K562 (cell line): ENCODE data around the gene FIGNL1. TPM values are rescaled to one million over a fixed set of nuclear protein-coding genes. Genes with fewer than 3 reads are reported as not detected.

ENCODE experiments used
- ATAC-seq: fragments of 200-7000 bp; cut with Tn5 transposase; 3 replicates; pipeline ENCODE4 v1.9.1; 2020; ENCODE audit warnings: moderate library complexity
- BruUV-seq: library from RNA; stranded (reverse); fragments of 400-500 nt; replicated peaks from 2 replicates; lab custom pipeline; 2021; lab: Mats Ljungman, UMichigan
- CTCF ChIA-PET: fragments of 300-600 bp; formaldehyde crosslinking; extraction: SDS; loops from one replicate; lab custom pipeline; 2021; ENCODE audit warnings: low intra/inter-chr PET ratio; lab: Yijun Ruan, JAX
- POLR2A ChIA-PET: fragments of 300-600, 350-650 bp; sonication (Branson Sonifier 250); formaldehyde crosslinking; extraction: SDS; loops from one replicate; lab custom pipeline; 2021; ENCODE audit warnings: antibody characterized with exemption, inconsistent platforms; lab: Yijun Ruan, JAX
- DNase-seq, 4 experiments: peaks; one replicate each; pipeline versions ENCODE4 v3.0.0 to v3.0.0-alpha.2; 2011 to 2018; ENCODE audit warnings: low spot score in 3 of 4, mixed read lengths in 3 of 4; ENCODE audit errors: extremely low read depth in 1 of 4
- FAIRE-seq: peaks from 2 replicates; lab custom pipeline; 2011; peaks lifted over from hg19 to GRCh38; lab: Jason Lieb, UNC
- H2AFZ ChIP-seq: 2 replicates; pipeline ENCODE4 v1.6.0; 2011; ENCODE audit warnings: low read depth, low read length, control low read depth, inconsistent platforms
- H3K27ac ChIP-seq: fragments of 200-600 bp; 3 replicates; pipeline ENCODE4 v1.8.0; 2011; ENCODE audit warnings: low read depth, mild to moderate bottlenecking, control low read depth, inconsistent platforms, low read length, moderate library complexity, mixed read lengths; ENCODE audit errors: extremely low read depth
- H3K27me3 ChIP-seq, 2 experiments: fragments of 300-600 bp in 1 of 2; 2 replicates in 1 of 2; 3 replicates in 1 of 2; pipeline versions ENCODE4 v1.6.0 to v1.8.0; 2011; ENCODE audit warnings: inconsistent platforms in 2 of 2, low read length in 2 of 2, mild to moderate bottlenecking in 1 of 2, mixed read lengths in 1 of 2, moderate library complexity in 1 of 2; ENCODE audit not compliant: control insufficient read depth in 2 of 2, insufficient read depth in 2 of 2
- H3K36me3 ChIP-seq: fragments of 300-600 bp; 3 replicates; pipeline ENCODE4 v1.8.0; 2011; ENCODE audit warnings: mild to moderate bottlenecking, low read length, inconsistent platforms; ENCODE audit not compliant: control insufficient read depth, insufficient read depth
- H3K4me1 ChIP-seq, 2 experiments: fragments of 200-600 bp in 1 of 2; replicated peaks in 1 of 2; 2 replicates in 1 of 2; 3 replicates in 1 of 2; pipeline versions ENCODE4 v1.5.1 to v1.8.0; 2011; ENCODE audit warnings: inconsistent platforms in 2 of 2, low read length in 2 of 2, mild to moderate bottlenecking in 1 of 2, mixed read lengths in 1 of 2, moderate library complexity in 1 of 2; ENCODE audit not compliant: control insufficient read depth in 2 of 2, insufficient read depth in 2 of 2
- H3K4me2 ChIP-seq: 2 replicates; pipeline ENCODE4 v1.6.1; 2011; ENCODE audit warnings: low read length, control low read depth, inconsistent platforms, mixed read lengths; ENCODE audit not compliant: insufficient read depth
- H3K4me3 ChIP-seq: fragments of 200-600 bp; sonication (generic), shearing (Covaris generic); 2 replicates; pipeline ENCODE4 v1.5.1; 2016; ENCODE audit warnings: control low read depth, inconsistent platforms
- H3K79me2 ChIP-seq: fragments of 200-600 bp; 3 replicates; pipeline ENCODE4 v1.8.0; 2011; ENCODE audit warnings: low read length, inconsistent platforms; ENCODE audit not compliant: control insufficient read depth, insufficient read depth
- H3K9ac ChIP-seq, 2 experiments: 2 replicates each; pipeline versions ENCODE4 v1.6.0 to v1.6.1; 2011; ENCODE audit warnings: low read depth in 2 of 2, low read length in 2 of 2, control low read depth in 1 of 2, inconsistent platforms in 1 of 2, mild to moderate bottlenecking in 1 of 2, mixed read lengths in 1 of 2; ENCODE audit not compliant: insufficient read depth in 1 of 2
- H3K9me1 ChIP-seq: one replicate; pipeline ENCODE4 v1.6.0; 2011; ENCODE audit warnings: inconsistent platforms, mild to moderate bottlenecking, low read length, moderate library complexity; ENCODE audit not compliant: control insufficient read depth, insufficient read depth
- H3K9me3 ChIP-seq: replicated peaks from 2 replicates; pipeline ENCODE4 v1.5.1; 2011; ENCODE audit warnings: low read depth, low read length, inconsistent platforms; ENCODE audit not compliant: control insufficient read depth, insufficient read depth
- H4K20me1 ChIP-seq: replicated peaks from 2 replicates; pipeline ENCODE4 v1.6.1; 2011; ENCODE audit warnings: low read length, inconsistent platforms, mixed read lengths; ENCODE audit not compliant: control insufficient read depth, insufficient read depth
- ARID3B ChIP-seq: fragments of 250-450 bp; sonication (Bioruptor Pico); IDR thresholded peaks from 2 replicates; pipeline ENCODE4 v1.4.0; 2020; ENCODE audit warnings: borderline replicate concordance
- CXXC5 ChIP-seq: fragments of 250-450 bp; sonication (Bioruptor Pico); IDR thresholded peaks from 2 replicates; pipeline ENCODE4 v1.8.0; 2022; ENCODE audit warnings: inconsistent platforms, mild to moderate bottlenecking, moderate library complexity
- E2F5 ChIP-seq: sonication (generic); formaldehyde crosslinking; IDR thresholded peaks from 2 replicates; pipeline ENCODE4 v1.8.0; 2022; ENCODE audit warnings: mild to moderate bottlenecking, missing genetic modification reagents
- ELK3 ChIP-seq: fragments of 450-650 bp; formaldehyde crosslinking; IDR thresholded peaks from 2 replicates; pipeline ENCODE4 v1.4.0; 2020; ENCODE audit warnings: mild to moderate bottlenecking
- KAT2B ChIP-seq: IDR thresholded peaks from one replicate; pipeline ENCODE4 v1.6.1; 2012; ENCODE audit warnings: low read depth, mild to moderate bottlenecking, control low read depth, inconsistent platforms, low read length, moderate library complexity
- MBD1 ChIP-seq: fragments of 250-450 bp; sonication (Bioruptor Pico); IDR thresholded peaks from 2 replicates; pipeline ENCODE4 v1.8.0; 2022; ENCODE audit warnings: inconsistent platforms
- MCM5 ChIP-seq: fragments of 450-650 bp; IDR thresholded peaks from 2 replicates; pipeline ENCODE4 v1.6.1; 2016; ENCODE audit warnings: low read depth
- MYC ChIP-seq, 2 experiments: fragments of 250-450 bp in 1 of 2; sonication (Bioruptor Pico) in 1 of 2; IDR thresholded peaks; 2 replicates each; pipeline versions ENCODE4 v1.5.1 to v1.6.1; 2012 to 2021; ENCODE audit warnings: low read depth in 2 of 2, borderline replicate concordance in 1 of 2, improper control_type of control experiment in 1 of 2, low read length in 1 of 2, mild to moderate bottlenecking in 1 of 2, moderate library complexity in 1 of 2
- TEAD1 ChIP-seq, 2 experiments: fragments of 450-650 bp in 1 of 2; sonication (generic) in 1 of 2; formaldehyde crosslinking; IDR thresholded peaks; 2 replicates each; pipeline versions ENCODE4 v1.4.0 to v1.8.0; 2020 to 2022; ENCODE audit warnings: mild to moderate bottlenecking in 2 of 2, missing genetic modification reagents in 1 of 2
- U2AF1 ChIP-seq: fragments of 200-400 bp; formaldehyde crosslinking; optimal IDR thresholded peaks from 2 replicates; pipeline ENCODE3; 2017; ENCODE audit warnings: mild to moderate bottlenecking, low read depth, low read length, moderate library complexity
- ZFPM2 ChIP-seq: fragments of 250-450 bp; sonication (Bioruptor Pico); IDR thresholded peaks from 2 replicates; pipeline ENCODE4 v1.5.1; 2022; ENCODE audit warnings: mild to moderate bottlenecking
- ZFX ChIP-seq: sonication (generic); formaldehyde crosslinking; IDR thresholded peaks from 2 replicates; pipeline ENCODE4 v1.8.0; 2022; ENCODE audit warnings: mild to moderate bottlenecking, missing genetic modification reagents, moderate library complexity
- ZNF121 ChIP-seq: sonication (generic); formaldehyde crosslinking; conservative IDR thresholded peaks from 2 replicates; pipeline ENCODE4 v1.8.0; 2022; ENCODE audit warnings: missing genetic modification reagents
- ZNF174 ChIP-seq: fragments of 250-450 bp; sonication (Bioruptor Pico); IDR thresholded peaks from 2 replicates; pipeline ENCODE4 v1.4.0; 2020; ENCODE audit warnings: mild to moderate bottlenecking
- ZNF551 ChIP-seq: fragments of 250-450 bp; sonication (Bioruptor Pico); IDR thresholded peaks from 2 replicates; pipeline ENCODE4 v1.5.0; 2021; ENCODE audit warnings: mild to moderate bottlenecking, moderate library complexity
- ZNF780A ChIP-seq: fragments of 250-450 bp; sonication (Bioruptor Pico); IDR thresholded peaks from 2 replicates; pipeline ENCODE4 v1.5.0; 2021; ENCODE audit warnings: mild to moderate bottlenecking
- WGBS: fragments of 100-300 bp; shearing (Covaris generic); methylation state at CpG from one replicate; pipeline ENCODE4 v1.1.6; 2016; ENCODE audit warnings: low coverage, mixed read lengths; ENCODE audit not compliant: insufficient coverage; ENCODE audit errors: missing lambda C conversion rate; 5-methylcytosine and 5-hydroxymethylcytosine counted together
- in situ Hi-C: fragments of 300-500 bp; cut with MboI; formaldehyde crosslinking; loops from 4 replicates; pipeline ENCODE4 v1.15.0; 2018; ENCODE audit warnings: inconsistent platforms, mixed read lengths
- intact Hi-C: fragments of 100-400 bp; cut with micrococcal nuclease; formaldehyde crosslinking; loops from 2 replicates; pipeline ENCODE4 v1.14.2; 2022
- polyA plus RNA-seq, 8 experiments: library from polyadenylated mRNA; depleted of rRNA in 4 of 8; stranded (reverse) in 5 of 8; unstranded in 3 of 8; fragments of >200 nt; fragmentation: Nextera tagmentation in 2 of 8; fragmentation: Illumina TruSeq in 1 of 8; extraction: Ambion mirVana in 2 of 8; extraction: Trizol in 1 of 8; gene quantifications; 2 replicates each; pipeline versions ENCODE4 v1.2.1 to v1.2.3, GENCODE V29; 2011 to 2014; ENCODE audit warnings: inconsistent platforms in 1 of 8, missing spikeins in 1 of 8
- total RNA-seq, 7 experiments: library from RNA; depleted of rRNA in 6 of 7; stranded (reverse); fragments of >200 nt in 6 of 7; fragmentation: Illumina TruSeq in 2 of 7; extraction: Trizol in 2 of 7; gene quantifications; 2 replicates each; pipeline versions ENCODE4 v1.2.1 to v1.2.3, GENCODE V29; 2011 to 2021; ENCODE audit warnings: low replicate concordance in 1 of 7

FIGNL1 gene
- total and polyA plus RNA-seq, 9 of the 15 experiments (the other 6 are each of a cell fraction or from before 2014, with no cell fraction given), result 15.5 to 48.3 (median 27.6) TPM

- 8% methylated on average over 3 of the region's 3 CpGs for WGBS
- no peak for DNase-seq
- BruUV-seq, result no TSS peak
- Histone ChIP-seq H3K4me2 (no peak overlapping the region), H3K27ac (no peak overlapping the region), H3K4me3 (no peak overlapping the region), H3K4me1 (no peaks in the 10 kb centered on the region), H2AFZ (no peak overlapping the region), H3K27me3 (peaks cover 0 to 5% of the 10 kb centered on the region in 2 experiments; a peak in 1 of 5 replicates), H3K9ac (no peak overlapping the region), H3K79me2 (no peaks in the 10 kb centered on the region), H3K36me3 (no peaks in the 10 kb centered on the region), H3K9me1 (no peaks in the 10 kb centered on the region), H4K20me1 (no peaks in the 10 kb centered on the region), H3K9me3 (no peaks in the 10 kb centered on the region)
- CTCF ChIA-PET, result no interaction called here
- intact Hi-C loops (no loop called here), in situ Hi-C loops (no loop called here)
- POLR2A ChIA-PET, result no interaction called here
- no peak for ATAC-seq
- FAIRE-seq, result no peak
- no peak for TF ChIP-seq U2AF1
- TF ChIP-seq TEAD1 (CRISPR knock-in tag; IDR thresholded peaks at IDR 0.05), result no peak
- no peak for TF ChIP-seq ZNF121 (CRISPR knock-in tag)
- no peak for TF ChIP-seq ZNF174
- no peak for TF ChIP-seq ELK3 (CRISPR knock-in tag)
- no peak for TF ChIP-seq MCM5
- TF ChIP-seq CXXC5 (CRISPR knock-in tag), result no peak
- TF ChIP-seq ZNF780A (CRISPR knock-in tag), result no peak
- no peak for TF ChIP-seq MYC (IDR thresholded peaks at IDR 0.05; ENCODE audit: low read depth, low read length)
- TF ChIP-seq MYC (CRISPR knock-in tag; IDR thresholded peaks at IDR 0.05; ENCODE audit: borderline replicate concordance, low read depth), result no peak
- TF ChIP-seq MBD1, result no peak
- TF ChIP-seq ARID3B (CRISPR knock-in tag), result no peak
- TF ChIP-seq ZFX, result no peak
- TF ChIP-seq E2F5 (CRISPR knock-in tag), result no peak
- no peak for TF ChIP-seq ZFPM2 (CRISPR knock-in tag)
- TF ChIP-seq KAT2B, result no peak
- no peak for TF ChIP-seq ZNF551 (CRISPR knock-in tag)
These were observed 21.2 kb downstream of the FIGNL1 start for GRCh38 chr7:50428911-50429310.
